GM23338 (cell line): ENCODE results near the gene RELN.

ENCODE experiments used
- CTCF ChIP-seq, 2 experiments: fragments of 200-600 bp in 1 of 2; sonication (generic) in 1 of 2; conservative IDR thresholded peaks; 2 replicates each; pipeline versions ENCODE4 v1.5.1 to v1.6.1; 2016 to 2017; ENCODE audit warnings: antibody characterized with exemption in 2 of 2, low read depth in 2 of 2, mild to moderate bottlenecking in 2 of 2, moderate library complexity in 1 of 2
- EZH2phosphoT487 ChIP-seq: fragments of 200-600 bp; sonication (generic); IDR thresholded peaks from one replicate; pipeline ENCODE4 v1.8.1; 2018; ENCODE audit warnings: antibody characterized with exemption; ENCODE audit not compliant: unreplicated experiment
- POLR2AphosphoS5 ChIP-seq: IDR thresholded peaks from 2 replicates; pipeline ENCODE4 v1.6.1; 2016; ENCODE audit warnings: antibody characterized with exemption, low read depth
- STAT1 ChIP-seq: IDR thresholded peaks from one replicate; pipeline ENCODE4 v1.6.1; 2016; ENCODE audit warnings: antibody characterized with exemption; ENCODE audit not compliant: unreplicated experiment

GRCh38 chr7:103542470-103542869 is 447.0 kb downstream of the RELN start:
- TF ChIP-seq CTCF (conservative IDR thresholded peaks at IDR 0.05; ENCODE audit: low read depth in 2 of 2): no peak
- TF ChIP-seq POLR2AphosphoS5: no peak
- TF ChIP-seq EZH2phosphoT487: no peak
- no peak for TF ChIP-seq STAT1
